Stimulated activated effector memory CD8-positive, alpha-beta T cell treated with anti-CD3 and anti-CD28 coated beads, Interleukin-12 subunit alpha, Interleukin-12 subunit beta, amount 100 ng/mL, for 72 hours (primary cell): Measurements from ENCODE around the gene SH3BP2.

Source experiments
- ATAC-seq: fragments of 150-1000 bp; cut with Tn5 transposase; 2 replicates; pipeline ENCODE4 v1.10.0; 2021
- DNase-seq, 2 donors: peaks; one replicate each; pipeline ENCODE4 v3.0.0; 2021 to 2022; ENCODE audit warnings: low spot score in 2 of 2
- H3K27ac Mint-ChIP-seq: one replicate; pipeline ENCODE4 v1.8.0; 2022; ENCODE audit warnings: mild to moderate bottlenecking, mixed read lengths
- H3K36me3 Mint-ChIP-seq: one replicate; pipeline ENCODE4 v1.8.0; 2022; ENCODE audit warnings: mild to moderate bottlenecking, mixed read lengths
- H3K4me1 Mint-ChIP-seq: one replicate; pipeline ENCODE4 v1.8.0; 2022; ENCODE audit warnings: mixed read lengths
- H3K4me3 Mint-ChIP-seq: one replicate; pipeline ENCODE4 v1.8.0; 2022; ENCODE audit warnings: mild to moderate bottlenecking, mixed read lengths
- H3K9me3 Mint-ChIP-seq: one replicate; pipeline ENCODE4 v1.8.0; 2022; ENCODE audit warnings: mixed read lengths

SH3BP2 gene

DNA sequence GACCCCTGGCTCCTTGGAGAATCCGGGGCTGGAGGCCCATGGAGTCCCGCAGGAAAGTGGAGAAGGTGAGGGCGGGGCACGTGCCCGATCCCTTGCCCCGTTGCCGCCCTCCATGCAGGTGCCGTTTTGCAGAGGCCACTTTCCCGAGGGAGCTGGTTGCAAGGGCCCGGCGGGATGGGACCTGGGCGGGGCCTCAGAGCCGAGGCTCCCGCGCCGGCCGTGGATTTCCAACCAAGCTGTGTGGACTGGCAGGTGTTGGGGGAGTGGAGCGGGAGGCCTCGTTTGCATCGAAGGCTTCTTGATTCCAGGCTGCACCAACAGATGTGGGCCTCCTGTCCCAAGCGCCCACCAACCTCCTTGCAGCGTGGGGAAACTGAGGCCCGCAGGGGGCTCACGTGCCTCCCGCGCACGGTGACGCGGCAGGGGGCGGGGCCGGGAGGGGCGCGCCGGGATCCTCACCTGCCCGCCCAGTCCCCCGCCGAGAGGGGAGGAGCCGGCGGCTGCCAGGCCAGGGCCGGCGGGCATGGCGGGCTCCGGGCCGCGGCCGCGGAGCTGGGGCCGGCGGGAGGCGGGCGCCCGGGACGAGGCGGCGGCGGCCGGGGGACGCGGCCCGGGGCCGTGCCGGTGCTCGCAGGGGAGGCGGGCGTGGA lies 24.9 kb downstream of the SH3BP2 start:
- DNase-seq (no peak), ATAC-seq (peak; percentile 27)
- Mint-ChIP-seq H3K27ac (peak overlapping the region; percentile 91), H3K4me1 (peaks cover 68% of the 10 kb centered on the region), H3K36me3 (peaks cover 59% of the 10 kb centered on the region), H3K4me3 (peak overlapping the region; percentile 80), H3K9me3 (no peaks in the 10 kb centered on the region)

GRCh38 chr4:2818351-2818939 lies 25.6 kb downstream of the SH3BP2 start:
- Mint-ChIP-seq H3K9me3 (no peaks in the 10 kb centered on the region), H3K4me1 (peaks cover 66% of the 10 kb centered on the region), H3K4me3 (peak overlapping the region; percentile 53), H3K36me3 (peaks cover 66% of the 10 kb centered on the region), H3K27ac (no peak overlapping the region)
- ATAC-seq = peak; percentile 2
- no peak for DNase-seq

DNA sequence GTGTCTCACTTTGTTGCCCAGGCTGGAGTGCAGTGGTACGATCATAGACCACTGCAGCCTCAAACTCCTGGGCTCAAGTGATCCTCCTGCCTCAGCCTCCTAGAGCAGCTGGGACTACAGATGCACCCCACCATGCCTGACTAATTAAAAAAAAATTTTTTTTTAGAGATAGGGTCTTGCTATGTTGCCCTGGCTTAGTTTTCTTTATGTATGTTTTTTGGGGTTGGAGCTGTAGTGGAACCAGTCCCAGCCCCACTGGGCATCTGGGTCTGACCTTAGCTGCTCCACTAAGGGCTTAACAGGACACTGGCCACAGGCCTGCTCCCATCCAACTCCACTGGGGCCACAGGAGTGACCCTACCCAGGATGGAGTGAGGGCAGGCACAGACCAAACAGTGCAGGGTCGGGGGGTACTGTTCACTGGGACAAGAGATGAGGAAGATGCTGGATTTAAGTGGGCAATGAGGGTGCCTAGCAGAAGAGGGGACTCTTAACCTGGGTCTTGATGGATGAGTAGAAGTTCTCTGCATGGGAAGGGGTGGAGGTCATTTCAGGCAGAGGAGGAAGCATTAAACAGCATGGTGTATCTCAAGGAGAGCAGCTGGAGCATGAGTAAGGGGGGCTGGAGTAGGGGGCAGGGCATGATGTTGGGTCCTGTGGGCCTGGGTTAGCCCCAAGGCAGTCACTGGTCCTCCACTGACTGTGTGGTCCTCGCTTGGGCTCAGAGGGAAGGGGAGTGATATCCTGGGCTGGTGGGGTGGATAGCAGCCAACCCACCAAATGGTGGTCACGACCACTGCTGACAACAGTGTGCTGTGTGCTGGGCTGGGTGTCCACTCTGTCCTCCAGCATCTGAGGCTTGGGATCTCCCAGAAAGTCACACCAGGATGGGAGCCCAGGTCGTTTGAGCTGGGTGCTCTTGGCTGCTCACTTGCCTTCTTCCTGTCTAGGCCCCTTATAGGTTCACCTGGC lies 26.6 kb downstream of the SH3BP2 start:
- H3K4me3 Mint-ChIP-seq = peak overlapping the region; percentile 53
- H3K4me1 Mint-ChIP-seq = peaks cover 58% of the 10 kb centered on the region
- H3K36me3 Mint-ChIP-seq = peaks cover 70% of the 10 kb centered on the region
- peak overlapping the region; percentile 72 for H3K27ac Mint-ChIP-seq
- no peaks in the 10 kb centered on the region for H3K9me3 Mint-ChIP-seq
- ATAC-seq (no peak), DNase-seq (no peak)

GRCh38 chr4:2820216-2820982 lies 27.5 kb downstream of the SH3BP2 start:
- ATAC-seq = no peak
- Mint-ChIP-seq H3K27ac (peak overlapping the region; percentile 72), H3K4me3 (no peak overlapping the region), H3K36me3 (peaks cover 76% of the 10 kb centered on the region), H3K9me3 (no peaks in the 10 kb centered on the region), H3K4me1 (peaks cover 53% of the 10 kb centered on the region)
- no peak for DNase-seq

DNA sequence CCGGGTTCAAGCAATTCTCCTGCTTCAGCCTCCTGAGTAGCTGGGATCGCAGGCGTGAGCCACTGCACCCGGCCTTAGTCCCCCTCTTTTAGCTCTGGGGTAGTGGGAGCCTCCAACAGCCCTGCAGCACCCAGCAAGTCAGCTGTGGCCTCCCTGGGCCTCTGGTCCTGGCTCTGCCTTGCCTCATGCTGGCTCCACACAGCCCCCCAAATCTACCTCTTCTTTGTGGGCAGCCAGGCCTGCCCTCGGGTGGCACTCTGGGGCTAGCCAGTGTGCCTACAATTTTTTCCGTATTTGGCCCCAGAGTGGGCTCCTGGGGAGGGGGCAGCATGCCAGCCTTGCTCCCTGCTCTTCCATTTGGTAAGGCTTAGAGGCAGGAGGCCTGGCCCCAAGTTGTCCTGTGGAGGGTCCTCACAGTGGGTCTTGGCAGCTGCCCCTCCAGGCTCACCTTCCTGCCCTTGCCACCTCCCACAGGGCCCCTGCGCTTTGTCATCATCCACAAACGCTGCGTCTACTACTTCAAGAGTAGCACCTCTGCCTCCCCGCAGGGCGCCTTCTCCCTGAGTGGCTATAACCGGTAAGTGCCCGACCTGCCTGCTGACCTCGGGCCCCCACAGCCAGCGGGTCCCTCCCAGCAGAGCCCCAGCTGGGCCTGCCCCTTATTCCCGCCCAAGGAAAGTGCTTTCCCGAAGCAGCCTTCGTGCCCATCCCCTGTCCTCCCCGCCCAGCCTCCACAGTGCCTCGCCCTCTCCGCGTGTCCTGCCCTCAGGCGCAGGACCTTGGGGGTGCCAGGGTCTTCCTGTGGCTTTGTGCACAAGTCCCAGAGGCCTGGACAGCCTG lies 29.8 kb downstream of the SH3BP2 start:
- Mint-ChIP-seq H3K27ac (peak overlapping the region; percentile 81), H3K36me3 (peaks cover 76% of the 10 kb centered on the region), H3K4me3 (no peak overlapping the region), H3K9me3 (no peaks in the 10 kb centered on the region), H3K4me1 (peaks cover 46% of the 10 kb centered on the region)
- DNase-seq (no peak), ATAC-seq (no peak)

DNA sequence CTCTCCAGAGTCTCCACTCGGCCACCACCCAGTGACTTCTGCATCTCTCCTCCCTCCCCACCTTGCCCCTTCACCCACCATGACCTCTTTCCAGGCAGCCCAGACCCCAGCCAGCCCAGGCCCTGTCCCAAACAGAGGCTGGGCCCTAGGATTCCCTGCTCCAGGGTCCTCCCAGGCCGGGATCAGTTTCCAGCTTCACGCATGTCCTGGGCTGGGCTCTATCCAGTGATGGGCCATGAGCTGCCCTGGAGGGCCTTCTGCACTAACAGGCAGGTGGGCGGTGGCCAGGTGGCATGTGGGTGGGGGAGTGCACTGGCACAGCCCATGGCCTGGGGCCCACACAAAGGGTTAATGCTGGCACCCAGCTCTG lies 30.4 kb downstream of the SH3BP2 start:
- DNase-seq (no peak), ATAC-seq (no peak)
- Mint-ChIP-seq H3K36me3 (peaks cover 79% of the 10 kb centered on the region), H3K4me3 (no peak overlapping the region), H3K9me3 (no peaks in the 10 kb centered on the region), H3K4me1 (peaks cover 47% of the 10 kb centered on the region), H3K27ac (peak overlapping the region; percentile 81)

DNA sequence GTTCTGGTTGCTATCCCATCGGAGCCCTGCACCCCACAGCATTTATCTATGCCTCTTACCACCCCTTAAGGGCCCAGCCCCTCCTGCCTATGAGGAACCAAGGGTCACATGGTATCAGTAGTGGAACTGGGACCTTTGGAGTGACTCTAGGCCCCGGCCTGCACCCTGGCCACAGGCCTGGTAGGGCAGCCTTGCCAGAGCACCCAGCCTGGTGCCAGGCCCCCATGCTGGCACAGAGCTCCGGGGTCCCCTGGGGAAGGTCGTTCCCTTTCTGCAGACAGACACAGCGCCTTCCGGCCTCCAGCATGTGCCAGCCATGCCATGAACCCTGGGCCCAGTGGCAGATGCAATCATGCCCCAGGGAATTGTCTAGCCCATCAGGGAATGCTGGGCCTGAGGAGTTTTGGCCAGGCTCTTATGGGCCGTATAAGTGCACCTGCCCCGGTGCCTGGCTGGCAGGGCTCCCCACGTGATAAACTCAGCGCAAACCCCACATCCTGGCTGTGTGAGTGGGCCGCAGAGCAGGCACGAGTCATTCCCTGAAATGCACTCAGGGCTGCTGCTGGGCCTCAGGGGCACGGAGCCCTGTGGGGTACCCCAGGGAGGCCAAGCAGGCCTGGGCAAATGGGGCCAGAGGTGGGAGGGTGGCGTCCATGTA lies 30.9 kb downstream of the SH3BP2 start:
- H3K36me3 Mint-ChIP-seq = peaks cover 82% of the 10 kb centered on the region
- H3K9me3 Mint-ChIP-seq = no peaks in the 10 kb centered on the region
- no peak for DNase-seq
- ATAC-seq = peak; percentile 55
- H3K4me3 Mint-ChIP-seq = no peak overlapping the region
- peaks cover 52% of the 10 kb centered on the region for H3K4me1 Mint-ChIP-seq
- peak overlapping the region; percentile 81 for H3K27ac Mint-ChIP-seq

- Mint-ChIP-seq H3K9me3 (no peaks in the 10 kb centered on the region), H3K27ac (no peak overlapping the region), H3K4me3 (no peak overlapping the region), H3K4me1 (peaks cover 53% of the 10 kb centered on the region), H3K36me3 (peaks cover 84% of the 10 kb centered on the region)
- ATAC-seq (no peak), DNase-seq (no peak)
These were observed 31.5 kb downstream of the SH3BP2 start for GRCh38 chr4:2824329-2824835.

GRCh38 chr4:2824836-2825381 lies 32.0 kb downstream of the SH3BP2 start:
- ATAC-seq (no peak), DNase-seq (no peak)
- Mint-ChIP-seq H3K9me3 (no peaks in the 10 kb centered on the region), H3K36me3 (peaks cover 85% of the 10 kb centered on the region), H3K4me3 (no peak overlapping the region), H3K27ac (no peak overlapping the region), H3K4me1 (peaks cover 48% of the 10 kb centered on the region)

DNA sequence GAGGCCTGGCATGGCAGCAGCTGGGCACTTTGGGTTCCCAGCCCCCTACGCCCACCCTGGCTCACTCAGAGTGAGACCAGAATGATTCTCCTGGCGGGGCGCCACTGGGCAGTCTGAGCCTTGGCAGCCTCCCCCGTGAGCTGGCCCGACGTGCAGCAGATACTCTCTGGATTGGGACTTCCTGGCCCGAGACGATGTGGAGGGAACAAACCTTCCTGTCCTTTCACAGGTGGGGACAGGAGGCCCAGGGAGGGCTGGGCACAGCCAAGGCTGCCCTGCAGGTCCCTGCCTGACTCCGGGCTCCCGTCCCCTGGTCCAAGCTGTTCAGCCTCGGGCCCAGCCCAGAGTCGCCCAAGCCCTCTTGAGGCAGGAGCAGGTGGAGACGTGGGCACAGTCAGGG lies 32.9 kb downstream of the SH3BP2 start:
- ATAC-seq = no peak
- H3K27ac Mint-ChIP-seq = no peak overlapping the region
- no peak for DNase-seq
- H3K9me3 Mint-ChIP-seq = no peaks in the 10 kb centered on the region
- peaks cover 87% of the 10 kb centered on the region for H3K36me3 Mint-ChIP-seq
- H3K4me1 Mint-ChIP-seq = peaks cover 41% of the 10 kb centered on the region
- H3K4me3 Mint-ChIP-seq = no peak overlapping the region

DNA sequence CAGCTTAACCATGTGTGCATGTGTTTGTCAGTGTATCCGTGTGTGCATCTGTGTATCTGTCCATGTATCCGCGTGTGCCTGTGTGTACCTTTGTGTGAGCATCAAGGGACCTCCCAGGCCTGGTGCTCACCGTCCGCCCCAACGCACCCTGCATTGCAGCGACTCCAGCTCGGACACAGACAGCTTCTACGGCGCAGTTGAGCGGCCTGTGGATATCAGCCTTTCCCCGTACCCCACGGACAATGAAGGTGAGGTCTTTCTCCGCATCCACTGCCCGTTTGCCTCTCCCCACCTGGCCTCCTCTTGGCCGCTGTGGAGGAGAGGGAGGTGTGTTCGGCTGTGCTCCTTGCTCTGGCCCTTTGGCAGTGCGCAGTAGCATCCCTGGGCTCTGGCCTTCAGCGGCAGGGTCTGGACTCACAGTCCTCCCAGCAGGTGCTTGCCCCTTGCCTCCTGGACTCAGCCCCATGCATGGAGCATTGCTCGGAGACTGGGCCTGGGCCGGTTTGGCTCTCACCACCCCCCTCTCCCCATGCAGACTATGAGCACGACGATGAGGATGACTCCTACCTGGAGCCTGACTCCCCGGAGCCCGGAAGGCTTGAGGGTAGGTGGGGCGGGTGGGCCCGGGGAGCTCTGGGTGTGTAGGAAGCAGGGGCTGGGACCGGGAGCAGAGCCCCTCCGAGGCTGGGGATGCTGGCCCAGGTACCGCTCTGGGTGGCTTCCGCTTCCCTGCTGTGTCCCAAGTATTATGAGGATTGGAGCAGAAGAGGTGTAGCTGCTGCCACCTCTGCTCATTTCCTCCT lies 34.4 kb downstream of the SH3BP2 start:
- ATAC-seq (no peak), DNase-seq (no peak)
- Mint-ChIP-seq H3K36me3 (peaks cover 88% of the 10 kb centered on the region), H3K9me3 (no peaks in the 10 kb centered on the region), H3K27ac (peak overlapping the region; percentile 46), H3K4me1 (peaks cover 41% of the 10 kb centered on the region), H3K4me3 (no peak overlapping the region)

DNA sequence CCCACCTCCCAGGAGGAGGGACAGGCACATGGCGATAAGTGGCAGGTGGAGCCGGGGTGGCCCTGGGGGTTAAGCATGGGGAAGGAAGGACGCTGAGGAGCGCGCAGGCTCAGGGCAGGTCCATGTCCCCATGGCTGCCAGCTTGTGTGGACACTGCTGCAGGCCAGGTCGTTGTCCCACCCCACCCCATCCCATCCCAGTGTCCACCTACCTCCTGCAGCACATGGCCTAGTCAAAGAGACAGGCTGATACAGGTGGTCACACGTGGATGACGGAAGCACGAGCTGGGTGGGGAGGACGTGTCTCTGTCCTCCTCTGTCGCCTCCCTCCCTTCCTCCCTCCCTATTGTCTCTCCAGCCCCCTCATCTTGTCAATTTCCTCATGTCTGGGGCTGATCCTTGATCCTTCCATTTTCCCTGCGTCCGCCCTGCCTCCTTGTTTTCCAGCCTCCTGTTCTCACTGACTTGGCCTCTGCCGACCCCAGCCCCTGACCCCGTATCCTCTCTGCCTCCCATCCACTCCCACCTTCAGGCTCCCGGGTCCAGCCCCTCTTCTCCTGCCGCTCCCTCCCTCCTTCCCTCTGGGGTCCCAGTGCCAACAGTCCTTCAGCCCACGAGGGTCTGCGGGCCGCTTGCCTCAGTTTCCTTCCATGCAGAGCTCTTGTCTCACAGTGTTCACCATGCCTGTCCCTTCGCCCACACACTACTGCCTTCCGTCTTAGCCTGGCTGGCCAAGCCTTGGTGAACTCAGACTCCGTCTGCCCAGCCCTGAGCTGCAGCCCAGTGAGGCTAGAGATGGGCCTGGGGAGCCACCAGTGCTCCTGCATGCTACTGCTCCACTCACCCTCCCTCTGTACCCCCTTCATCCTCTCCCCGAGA lies 35.2 kb downstream of the SH3BP2 start:
- DNase-seq (no peak), ATAC-seq (no peak)
- H3K4me3 Mint-ChIP-seq = no peak overlapping the region
- H3K27ac Mint-ChIP-seq = peak overlapping the region; percentile 74
- peaks cover 88% of the 10 kb centered on the region for H3K36me3 Mint-ChIP-seq
- no peaks in the 10 kb centered on the region for H3K9me3 Mint-ChIP-seq
- H3K4me1 Mint-ChIP-seq = peaks cover 39% of the 10 kb centered on the region
